ENCODE measurements around the gene RARRES1.

Gene RARRES1

GRCh38 chr3:158731938-158732855 is at the start of gene RARRES1:
Gene RARRES1 (minus strand): TSS chr3:158732457. CDS start chr3:158732415, 42 bp downstream.
- DNase-seq (ENCODE audit: low spot score) = peak; percentile 51

GRCh38 chr3:158781849-158782248 is 49.6 kb upstream of the RARRES1 start:
- DNase-seq (ENCODE audit: low spot score) = no peak

DNA sequence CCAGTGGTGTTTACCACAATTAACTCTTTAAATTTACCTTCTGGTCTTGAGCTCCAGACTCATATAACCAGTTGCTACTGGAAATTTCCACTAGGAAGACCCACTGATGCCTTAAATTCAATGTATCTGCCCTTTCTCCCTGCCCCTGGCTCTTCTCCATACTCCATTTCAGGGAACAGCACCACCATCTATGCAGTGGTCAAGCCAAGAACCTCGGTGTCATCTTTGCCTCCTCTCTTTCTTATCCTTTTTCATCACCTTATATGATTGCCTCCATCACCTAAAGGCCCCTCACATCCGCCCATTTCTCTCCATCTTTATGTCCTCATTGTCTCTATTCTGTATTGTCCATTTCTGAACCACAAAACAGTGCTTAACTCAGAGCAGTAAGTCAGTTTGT is 48.9 kb upstream of the RARRES1 start:
- DNase-seq (ENCODE audit: low spot score) = no peak

DNA sequence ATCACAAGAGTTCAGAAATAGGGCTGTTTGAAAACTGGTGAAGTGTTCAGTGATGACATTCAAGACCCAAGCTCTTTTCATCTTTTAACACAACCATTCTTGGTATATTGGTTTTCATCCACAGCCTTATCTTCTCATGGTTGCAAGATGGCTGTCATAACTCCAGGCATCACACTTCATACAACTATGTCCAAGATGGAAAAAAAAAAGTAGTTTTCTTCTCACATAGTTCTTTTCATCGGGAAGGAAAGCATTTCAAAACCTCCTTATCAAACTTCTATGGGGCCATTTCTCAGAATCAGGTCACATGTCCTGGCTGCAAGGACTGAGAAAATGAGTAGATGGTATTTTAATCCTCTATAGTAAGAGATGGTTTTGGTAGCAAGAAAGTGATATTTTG is 48.5 kb upstream of the RARRES1 start:
- DNase-seq (ENCODE audit: low spot score) = no peak

- DNase-seq (ENCODE audit: low spot score) = no peak
These were observed 45.1 kb upstream of the RARRES1 start for GRCh38 chr3:158777161-158777873.

DNA sequence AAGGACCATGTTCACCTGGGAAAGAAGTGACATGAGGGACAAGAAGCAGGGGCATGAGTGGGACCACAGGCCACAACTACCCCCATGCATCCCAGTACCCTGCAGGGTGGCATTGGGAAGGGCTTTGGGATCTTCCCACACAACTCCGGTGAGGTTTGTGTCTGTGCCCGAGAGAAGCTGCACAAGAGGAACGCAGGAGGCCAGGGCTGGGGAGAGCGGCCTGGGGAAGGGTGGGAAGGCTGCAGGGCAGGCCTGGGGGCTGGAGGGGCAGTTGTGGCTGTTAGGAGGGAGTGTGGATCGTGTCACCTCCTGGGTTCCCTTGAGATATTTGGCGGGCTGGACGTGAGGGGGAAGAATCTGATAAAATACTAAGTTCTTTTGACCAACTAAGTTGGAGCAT is 44.3 kb upstream of the RARRES1 start:
- DNase-seq (ENCODE audit: low spot score) = no peak

DNA sequence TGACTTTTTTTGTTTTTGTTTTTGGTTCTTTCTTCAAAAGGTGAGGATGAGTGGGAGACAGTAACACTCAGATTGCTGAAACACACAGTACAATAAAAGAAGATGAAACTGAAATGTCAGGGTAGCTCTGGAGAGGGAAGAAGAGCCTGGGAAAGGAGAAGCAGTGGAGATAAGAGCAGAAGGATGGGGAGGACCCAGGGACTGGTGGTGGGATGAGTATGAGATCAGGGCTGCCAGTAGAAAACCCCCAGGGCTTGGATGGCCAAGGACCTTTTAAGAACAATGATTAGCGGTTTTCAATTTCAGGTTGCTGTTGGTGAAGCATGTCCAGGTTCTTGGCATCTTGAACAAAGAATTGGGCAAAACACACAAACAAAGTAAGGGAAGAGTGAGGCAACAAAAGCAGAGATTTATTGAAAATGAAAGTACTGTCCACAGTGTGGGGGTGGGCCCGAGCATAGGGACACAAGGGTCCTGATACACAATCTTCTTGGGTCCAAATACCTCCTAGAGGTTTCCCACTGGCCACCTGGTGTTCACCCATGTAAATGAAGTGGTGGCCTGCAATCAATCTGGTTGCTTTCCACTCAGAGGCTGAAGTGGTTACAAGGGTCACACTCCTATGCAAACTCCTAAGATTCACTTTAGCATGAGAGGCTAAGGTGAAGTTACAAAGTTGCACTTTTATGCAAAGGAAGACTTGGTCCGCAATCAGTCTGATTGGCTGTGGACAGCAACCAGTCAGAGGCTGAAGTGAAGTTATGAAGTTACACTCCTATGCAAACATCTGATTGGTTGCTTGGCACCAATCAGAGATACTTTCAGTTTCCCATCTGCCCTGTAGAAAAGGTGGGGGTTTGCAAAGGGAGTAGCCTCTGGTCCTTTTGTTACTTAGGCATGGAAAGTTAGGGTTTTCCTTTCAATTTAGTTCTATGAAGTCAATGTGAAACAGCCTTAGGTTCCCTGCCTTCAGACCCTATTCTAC is 43.5 kb upstream of the RARRES1 start:
- no peak for DNase-seq (ENCODE audit: low spot score)

DNA sequence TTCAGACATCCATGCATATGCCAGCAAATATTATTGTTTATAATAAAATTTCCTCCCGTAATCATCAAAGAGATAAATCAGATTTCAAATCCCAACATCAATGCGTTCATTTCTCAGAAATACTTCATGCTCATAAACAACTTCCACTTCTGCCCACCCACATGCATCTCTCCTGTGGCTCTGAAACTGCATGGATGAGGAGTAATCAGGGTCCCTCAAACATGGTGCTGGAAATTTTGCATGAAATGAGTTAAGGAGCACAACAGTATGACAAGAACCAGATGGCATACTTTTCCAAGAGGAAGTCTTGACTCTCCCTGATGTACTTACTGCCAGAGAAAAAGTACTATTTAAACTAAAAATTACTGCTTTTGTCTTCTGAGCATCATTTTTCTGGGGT is 42.7 kb upstream of the RARRES1 start:
- no peak for DNase-seq (ENCODE audit: low spot score)

DNA sequence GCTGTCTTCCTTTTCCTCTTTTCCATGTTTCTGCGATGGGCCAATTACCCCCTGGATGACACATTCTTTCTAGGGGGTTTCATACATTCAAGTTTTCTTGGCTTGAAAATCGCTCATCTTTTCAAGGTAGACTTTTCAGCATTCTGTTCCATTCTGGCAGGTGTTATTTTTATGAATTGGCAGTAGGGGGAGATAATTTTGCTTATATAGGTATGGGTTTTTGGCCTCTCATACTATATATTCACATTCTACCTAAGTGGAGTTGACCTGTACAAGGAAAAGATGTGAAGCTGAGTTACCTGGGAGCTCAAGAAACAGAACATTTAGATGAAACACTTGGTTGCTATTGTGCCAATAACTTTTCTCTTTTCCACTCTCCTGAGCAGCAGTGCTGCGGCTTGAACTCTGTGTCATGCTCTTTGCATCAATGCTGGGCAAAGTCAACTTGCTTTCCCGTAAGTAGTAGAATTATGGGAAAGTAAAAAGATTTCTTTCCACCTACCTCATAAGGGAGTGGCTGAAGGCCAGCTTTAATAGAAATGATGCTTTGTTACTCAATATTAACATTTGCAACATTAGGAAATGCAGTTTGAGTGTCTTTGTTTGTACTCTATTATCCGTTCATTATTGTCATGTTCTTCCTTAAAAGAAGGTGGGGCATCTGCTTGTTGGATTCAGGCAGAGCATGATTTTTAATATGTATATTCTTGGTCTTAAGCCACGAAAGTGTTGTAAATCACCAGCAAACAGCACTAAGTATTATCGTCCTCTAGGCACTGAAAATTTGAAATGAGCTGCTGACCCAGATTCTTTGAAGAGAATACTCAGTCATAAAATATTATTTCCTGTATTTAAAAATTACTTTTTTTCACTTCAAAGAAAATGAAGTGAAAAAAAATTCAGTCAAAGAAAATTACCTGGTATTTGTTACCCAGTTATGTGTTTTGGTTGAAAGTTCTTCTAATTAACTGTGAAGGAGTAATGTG is 41.9 kb upstream of the RARRES1 start:
- no peak for DNase-seq (ENCODE audit: low spot score)

GRCh38 chr3:158773166-158773565 is 40.9 kb upstream of the RARRES1 start:
- DNase-seq (ENCODE audit: low spot score) = no peak

- DNase-seq (ENCODE audit: low spot score) = no peak
These were observed 39.7 kb upstream of the RARRES1 start for GRCh38 chr3:158771982-158772381.

- DNase-seq (ENCODE audit: low spot score) = no peak
These were observed 39.3 kb upstream of the RARRES1 start for GRCh38 chr3:158771577-158771976.

GRCh38 chr3:158770741-158771350 is 38.6 kb upstream of the RARRES1 start:
- DNase-seq (ENCODE audit: low spot score) = no peak

GRCh38 chr3:158769952-158770740 is 37.9 kb upstream of the RARRES1 start:
- DNase-seq (ENCODE audit: low spot score) = no peak

GRCh38 chr3:158769549-158769948 is 37.3 kb upstream of the RARRES1 start:
- no peak for DNase-seq (ENCODE audit: low spot score)

DNA sequence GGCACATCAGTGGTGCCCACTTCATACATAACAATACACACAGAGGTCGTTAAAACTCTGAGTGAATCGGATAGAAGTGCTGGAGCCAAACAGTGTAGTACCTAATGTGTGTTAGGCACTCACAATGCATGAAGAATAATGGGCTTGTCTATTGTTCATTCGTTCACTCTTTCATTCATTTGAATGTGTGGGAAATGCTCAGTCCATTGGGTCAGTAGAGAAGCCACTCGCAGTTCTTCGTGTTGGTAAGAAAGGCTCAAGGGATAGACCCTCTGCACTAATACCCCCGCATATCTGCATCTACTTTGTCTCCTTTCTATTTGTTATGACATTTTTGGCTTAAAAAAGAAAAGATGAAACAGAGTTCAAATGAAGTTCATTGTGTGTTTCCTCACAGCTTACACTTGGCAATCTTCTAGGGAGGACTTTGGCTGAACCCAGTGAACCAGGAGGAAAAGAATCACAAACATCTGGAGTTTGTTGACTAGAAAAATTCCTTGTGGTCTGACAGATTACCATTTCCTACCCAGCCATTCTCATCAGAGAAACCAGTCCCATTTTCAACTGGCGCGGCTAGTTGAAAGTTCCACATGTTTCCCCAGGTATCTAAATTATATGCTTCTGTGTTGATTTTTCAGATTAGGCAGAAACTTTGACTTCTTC is 36.8 kb upstream of the RARRES1 start:
- no peak for DNase-seq (ENCODE audit: low spot score)

GRCh38 chr3:158768361-158768787 is 36.1 kb upstream of the RARRES1 start:
- DNase-seq (ENCODE audit: low spot score) = no peak

DNA sequence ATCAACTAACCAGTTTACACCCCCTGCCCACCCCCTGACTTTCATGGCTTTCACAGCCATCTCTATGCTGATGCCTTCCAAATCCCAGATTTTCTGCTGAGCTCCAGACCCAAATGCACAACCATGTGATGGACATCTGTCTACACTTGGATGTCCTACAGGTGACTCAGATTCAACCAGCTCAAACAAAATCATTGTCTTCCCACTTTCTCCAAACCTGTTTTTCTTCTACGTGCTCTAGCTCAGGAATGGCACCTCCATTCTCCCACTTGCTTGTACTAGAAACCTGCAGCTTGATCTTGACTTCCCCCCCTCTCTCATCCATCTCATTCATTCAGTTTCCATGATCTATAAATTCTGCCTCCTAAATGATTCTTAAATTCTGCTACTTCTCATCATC is 34.1 kb upstream of the RARRES1 start:
- no peak for DNase-seq (ENCODE audit: low spot score)

Measured in HuH-7 (cell line).